22Rv1 (cell line): Measurements from ENCODE around the gene MYO9B.

Experiments used
- CTCF ChIP-seq: fragments of 450-650 bp; IDR thresholded peaks from 2 replicates; pipeline ENCODE4 v1.5.1; 2017; ENCODE audit warnings: mild to moderate bottlenecking
- ZFX ChIP-seq: fragments of 450-650 bp; IDR thresholded peaks from 2 replicates; pipeline ENCODE4 v1.6.1; 2017; ENCODE audit warnings: antibody characterized with exemption, borderline replicate concordance

GRCh38 chr19:17260842-17261325 is 185.3 kb downstream of the MYO9B start:
- peak; percentile 97 for TF ChIP-seq CTCF
- no peak for TF ChIP-seq ZFX
